Activated CD8-positive, alpha-beta memory T cell treated with anti-CD3 and anti-CD28 coated beads for 1 hour (primary cell): ENCODE data around the gene GLRX3.

Source experiments
- DNase-seq, 2 donors: peaks; one replicate each; pipeline ENCODE4 v3.0.0-alpha.2; 2020; ENCODE audit warnings: low read depth in 1 of 2; ENCODE audit errors: extremely low read depth in 1 of 2

GLRX3 gene

GRCh38 chr10:130203626-130204025 lies 67.4 kb downstream of the GLRX3 start:
- DNase-seq = no peak

- DNase-seq = no peak
Observed at GRCh38 chr10:130206216-130206737, 70.1 kb downstream of the GLRX3 start.

- no peak for DNase-seq
Observed at GRCh38 chr10:130207205-130207604, 71.0 kb downstream of the GLRX3 start.

GRCh38 chr10:130208807-130209206 lies 72.6 kb downstream of the GLRX3 start:
- no peak for DNase-seq

GRCh38 chr10:130212746-130213145 lies 76.6 kb downstream of the GLRX3 start:
- no peak for DNase-seq

- no peak for DNase-seq
Observed at GRCh38 chr10:130213286-130214080, 77.3 kb downstream of the GLRX3 start.

GRCh38 chr10:130214431-130214830 lies 78.2 kb downstream of the GLRX3 start:
- no peak for DNase-seq

- DNase-seq = no peak
Observed at GRCh38 chr10:130215151-130215930, 79.2 kb downstream of the GLRX3 start.

GRCh38 chr10:130215931-130216231 lies 79.7 kb downstream of the GLRX3 start:
- no peak for DNase-seq

GRCh38 chr10:130218181-130218641 lies 82.0 kb downstream of the GLRX3 start:
- DNase-seq = no peak

- DNase-seq = no peak
Observed at GRCh38 chr10:130218936-130219335, 82.7 kb downstream of the GLRX3 start.

- no peak for DNase-seq
Observed at GRCh38 chr10:130220251-130221185, 84.3 kb downstream of the GLRX3 start.

GRCh38 chr10:130221456-130222375 lies 85.5 kb downstream of the GLRX3 start:
- DNase-seq = no peak

- DNase-seq = no peak
Observed at GRCh38 chr10:130222381-130222780, 86.2 kb downstream of the GLRX3 start.

GRCh38 chr10:130224228-130224627 lies 88.0 kb downstream of the GLRX3 start:
- no peak for DNase-seq

- DNase-seq = no peak
Observed at GRCh38 chr10:130226012-130226411, 89.8 kb downstream of the GLRX3 start.

GRCh38 chr10:130227883-130228282 lies 91.7 kb downstream of the GLRX3 start:
- no peak for DNase-seq
